ENCODE data around the gene PCDH18.

- TF ChIP-seq CTCF (IDR thresholded peaks at IDR 0.05; ENCODE audit: insufficient read depth, low read depth, low read length) (no peak), EZH2 (IDR thresholded peaks at IDR 0.05; ENCODE audit: insufficient read depth, low read length) (no peak)
Observed at GRCh38 chr4:137538526-137538925, 6.2 kb upstream of the PCDH18 start.

Data from astrocyte (in vitro differentiated cells and primary cell).